Activated CD8-positive, alpha-beta memory T cell treated with anti-CD3 and anti-CD28 coated beads for 36 hours (primary cell): Measurements from ENCODE around the gene BAHCC1. TPM values are rescaled to one million over a fixed set of nuclear protein-coding genes. Genes with fewer than 3 reads are reported as not detected.

Source experiments
- CTCF ChIA-PET: fragments of 350-600 bp; sonication (Branson Sonifier 250); formaldehyde crosslinking; loops from one replicate; lab custom pipeline; 2021; ENCODE audit warnings: antibody characterized with exemption; lab: Charles Lee
- POLR2A ChIA-PET: fragments of 350-600 bp; sonication (Branson Sonifier 250); formaldehyde crosslinking; loops from one replicate; lab custom pipeline; 2021; ENCODE audit warnings: antibody characterized with exemption; lab: Charles Lee
- total RNA-seq, 2 experiments: library from RNA; stranded (reverse); gene quantifications; one replicate each; pipeline ENCODE4 v1.2.3, GENCODE V29; 2021

Gene BAHCC1
- total RNA-seq, 2 experiments from 2014 or later = not detected

DNA sequence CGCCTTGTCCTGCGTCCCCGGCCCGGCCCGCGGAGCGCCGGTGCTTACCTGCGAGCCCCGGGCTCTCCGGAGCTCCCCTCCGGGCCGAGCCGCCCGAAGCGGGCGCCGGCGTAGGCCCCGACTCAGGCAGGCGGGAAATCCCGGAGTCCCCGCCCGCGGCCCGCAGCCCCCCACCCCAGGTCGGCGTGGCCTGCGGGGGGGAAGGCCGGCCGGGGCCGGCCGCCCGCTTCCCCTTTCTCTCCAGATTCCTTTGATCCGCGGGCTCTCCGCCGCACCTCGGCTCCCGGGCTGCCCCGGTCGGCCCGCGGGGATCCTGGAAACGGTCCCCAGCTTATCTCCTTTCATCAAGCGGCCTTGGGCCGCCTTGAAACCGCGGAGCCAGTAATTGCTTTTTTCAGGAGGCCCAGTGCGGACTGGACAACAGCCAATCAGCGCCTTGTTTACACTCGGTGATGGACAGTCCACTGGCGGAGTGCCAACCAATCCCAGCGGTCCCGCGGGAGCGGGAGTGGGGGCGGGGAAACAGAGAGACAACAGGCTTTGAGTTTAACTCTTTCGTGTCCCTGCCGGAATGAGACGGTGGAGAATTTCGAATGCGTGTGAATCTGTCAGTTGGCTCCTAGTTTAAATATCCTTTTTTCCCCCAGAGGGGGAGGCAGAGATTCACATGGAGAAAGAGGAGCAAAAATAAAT, 1.4 kb upstream of the BAHCC1 start:
- CTCF ChIA-PET = no interaction called here

DNA sequence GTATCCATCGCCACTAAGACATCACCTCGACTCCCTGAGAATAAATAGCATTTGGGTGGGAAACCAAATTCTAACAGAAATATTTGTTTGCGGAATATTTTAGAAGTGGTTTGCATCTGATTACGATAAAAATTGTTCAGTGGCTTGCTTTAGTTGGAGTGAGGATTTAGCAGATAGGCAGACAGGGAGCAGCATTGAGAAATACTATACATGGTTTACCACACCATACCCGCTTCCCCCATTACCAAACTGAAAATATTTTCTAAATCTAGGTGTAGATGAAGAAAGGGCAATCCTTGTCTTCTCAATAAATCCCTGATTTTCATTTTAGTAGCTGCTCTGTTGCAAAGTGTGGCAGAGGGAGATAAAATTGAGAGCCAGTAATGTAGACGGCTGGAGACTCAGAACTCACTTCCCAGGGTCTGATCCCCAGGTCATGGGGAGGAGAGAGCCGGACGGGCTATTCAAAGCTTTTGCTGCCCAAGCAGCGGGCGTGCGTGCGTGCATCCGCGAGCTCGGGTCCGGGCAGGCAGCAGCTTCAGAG, 808 bp upstream of the BAHCC1 start:
- POLR2A ChIA-PET = interaction anchor here (0.8 to 1.2 kb wide), 3 partner anchors 90 to 118 kb away, joined by 3 to 7 read pairs (median 3); partner anchors contain the start of gene SLC38A10
- CTCF ChIA-PET = interaction anchor here (0.7 to 1.5 kb wide), 3 partner anchors 53 to 98 kb away, joined by 3 to 5 read pairs (median 4); no protein-coding TSS in a partner anchor

More for the DNA sequence above, 1.4 kb upstream of the BAHCC1 start:
- POLR2A ChIA-PET = interaction anchor here (0.8 kb wide), 1 partner anchor 118 kb away, joined by 3 read pairs; no protein-coding TSS in a partner anchor

DNA sequence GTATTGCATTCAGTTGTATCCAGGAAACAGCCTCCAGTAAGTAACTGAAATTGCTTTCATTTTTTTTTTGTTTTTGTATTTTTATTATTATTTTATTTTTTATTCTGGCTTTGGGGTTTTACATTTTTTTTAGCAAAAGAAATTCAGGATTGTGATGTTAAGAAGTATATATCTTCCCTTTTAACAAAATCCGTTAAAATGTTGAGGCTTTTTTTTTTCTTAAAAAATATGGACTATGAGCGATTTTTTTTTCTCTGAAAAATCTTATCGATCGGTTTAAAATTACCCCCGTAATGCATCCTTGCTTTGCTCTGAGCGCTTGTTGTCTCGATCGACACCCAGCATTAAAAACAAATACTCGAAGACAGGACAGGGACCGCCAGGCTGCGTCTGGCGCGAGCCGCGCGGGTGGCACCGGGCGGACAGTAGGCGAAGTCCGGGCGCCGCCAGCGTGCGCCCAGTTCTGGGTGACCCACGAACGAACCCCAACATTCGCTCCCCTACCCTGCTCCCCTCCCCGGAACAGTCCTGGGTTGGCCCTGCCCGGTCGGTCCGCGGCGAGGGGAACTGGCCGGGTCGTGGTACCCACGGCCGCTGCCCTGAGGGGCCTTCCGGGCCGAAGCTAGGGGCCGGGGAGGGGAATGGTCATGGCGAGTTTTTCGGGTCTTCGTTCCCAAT, 482 bp downstream of the BAHCC1 start:
- ChIA-PET CTCF (interaction anchor here (1.5 kb wide), 1 partner anchor 89 kb away, joined by 5 read pairs; no protein-coding TSS in a partner anchor), POLR2A (interaction anchor here (0.7 to 1.2 kb wide), 3 partner anchors 41 to 100 kb away, joined by 3 to 7 read pairs (median 3); partner anchors contain the start of gene SLC38A10)

DNA sequence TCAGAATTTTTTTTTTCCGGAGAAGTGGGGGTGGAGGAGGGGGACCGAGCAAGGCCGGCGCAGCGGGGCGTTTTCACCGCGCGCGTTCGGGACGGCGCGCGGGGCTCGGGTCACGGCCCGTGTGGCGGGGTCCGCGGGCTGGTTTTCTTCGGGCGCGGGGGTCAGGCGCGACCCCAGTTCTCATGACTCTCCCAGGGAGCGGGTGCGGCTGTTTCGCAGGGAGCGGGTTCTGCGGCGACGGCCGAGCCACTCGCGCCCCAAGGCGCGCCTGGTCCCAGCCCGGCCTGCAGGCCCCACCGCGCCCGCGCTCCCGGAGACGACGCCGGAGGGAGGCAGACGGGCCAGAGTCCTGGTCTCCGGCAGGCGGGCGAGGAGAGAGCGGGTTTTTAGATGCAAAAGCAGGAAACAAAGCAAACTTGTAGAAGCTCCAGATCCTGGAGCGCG, 1.0 kb downstream of the BAHCC1 start:
- ChIA-PET CTCF (no interaction called here), POLR2A (no interaction called here)

DNA sequence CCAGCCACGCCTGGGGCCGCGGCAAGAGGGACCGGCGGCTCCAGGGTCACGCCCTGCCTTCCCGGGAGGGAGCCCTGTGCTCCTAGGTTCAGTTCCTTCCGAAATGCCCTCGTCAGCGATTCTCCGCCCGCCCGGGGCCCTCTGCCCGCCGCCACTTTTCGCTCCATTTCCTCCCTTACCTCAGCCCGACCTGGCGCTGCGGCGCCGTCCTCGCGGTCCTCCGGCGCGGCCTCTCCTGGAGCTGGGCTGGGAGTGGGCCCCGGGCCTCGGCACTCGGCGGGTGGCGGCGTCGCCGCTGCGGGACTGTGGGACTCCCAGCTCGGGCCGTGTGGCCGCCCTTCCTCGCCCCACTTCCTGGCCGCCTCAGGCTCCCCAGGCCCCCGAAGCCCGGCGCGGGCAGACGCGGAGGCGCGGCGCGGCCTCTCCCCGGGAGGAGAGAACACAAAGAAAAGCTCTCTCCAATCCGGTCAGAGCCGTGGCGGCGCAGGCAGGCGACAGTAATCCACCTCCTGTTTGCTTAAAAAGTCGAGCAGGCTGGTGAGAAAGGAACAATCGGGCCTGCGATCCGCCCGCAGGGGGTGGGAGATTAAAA, 1.6 kb downstream of the BAHCC1 start:
- CTCF ChIA-PET = interaction anchor here (0.6 kb wide), 1 partner anchor 82 kb away, joined by 4 read pairs; no protein-coding TSS in a partner anchor

DNA sequence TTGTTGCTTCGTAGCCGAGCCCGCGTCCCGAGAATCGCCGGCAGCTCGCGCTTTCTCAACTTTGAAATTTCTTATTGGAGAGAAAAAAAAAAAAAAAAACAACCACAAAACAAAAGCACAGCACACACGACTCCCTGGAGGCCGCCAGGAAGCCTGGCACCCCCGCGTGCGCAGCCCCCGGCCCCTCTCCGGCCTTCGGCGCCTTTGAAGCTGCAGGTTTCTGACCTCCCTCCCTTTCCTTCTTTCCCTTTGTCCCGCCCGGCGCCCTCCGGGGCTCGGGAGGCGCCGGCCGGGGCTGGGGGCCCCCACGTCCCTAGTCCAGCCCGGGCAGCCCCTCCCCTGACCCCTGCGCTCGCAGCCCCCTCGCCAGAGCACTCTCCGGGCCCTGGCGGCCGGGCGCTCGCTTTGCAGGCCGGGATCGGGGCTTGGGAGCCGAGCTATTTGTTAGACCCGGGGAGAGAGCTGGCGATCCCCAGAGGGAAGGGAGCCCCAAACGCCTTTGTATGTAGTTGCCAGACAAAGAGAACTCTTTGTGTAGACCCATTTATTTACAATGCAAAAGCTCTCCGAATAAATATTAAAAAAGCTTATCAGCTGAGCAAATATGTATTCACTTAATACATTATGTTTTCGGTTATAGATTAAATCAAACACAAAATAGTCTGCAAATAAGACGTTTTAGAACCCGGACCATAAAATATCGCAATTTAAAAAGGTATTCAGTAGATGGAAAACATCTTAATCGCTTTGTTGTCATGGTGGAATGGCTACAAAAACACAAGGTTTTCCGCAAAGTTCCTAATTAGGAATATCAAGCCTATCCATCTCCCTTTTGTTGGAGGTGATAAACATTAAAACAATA, 2.3 kb downstream of the BAHCC1 start:
- ChIA-PET POLR2A (interaction anchor here (0.7 kb wide), 3 partner anchors 24 to 306 kb away, joined by 3 to 4 read pairs (median 3); partner anchors contain the start of gene MRPL12), CTCF (interaction anchor here (0.6 kb wide), 1 partner anchor 82 kb away, joined by 4 read pairs; no protein-coding TSS in a partner anchor)

More for the DNA sequence above, 1.6 kb downstream of the BAHCC1 start:
- POLR2A ChIA-PET = no interaction called here

DNA sequence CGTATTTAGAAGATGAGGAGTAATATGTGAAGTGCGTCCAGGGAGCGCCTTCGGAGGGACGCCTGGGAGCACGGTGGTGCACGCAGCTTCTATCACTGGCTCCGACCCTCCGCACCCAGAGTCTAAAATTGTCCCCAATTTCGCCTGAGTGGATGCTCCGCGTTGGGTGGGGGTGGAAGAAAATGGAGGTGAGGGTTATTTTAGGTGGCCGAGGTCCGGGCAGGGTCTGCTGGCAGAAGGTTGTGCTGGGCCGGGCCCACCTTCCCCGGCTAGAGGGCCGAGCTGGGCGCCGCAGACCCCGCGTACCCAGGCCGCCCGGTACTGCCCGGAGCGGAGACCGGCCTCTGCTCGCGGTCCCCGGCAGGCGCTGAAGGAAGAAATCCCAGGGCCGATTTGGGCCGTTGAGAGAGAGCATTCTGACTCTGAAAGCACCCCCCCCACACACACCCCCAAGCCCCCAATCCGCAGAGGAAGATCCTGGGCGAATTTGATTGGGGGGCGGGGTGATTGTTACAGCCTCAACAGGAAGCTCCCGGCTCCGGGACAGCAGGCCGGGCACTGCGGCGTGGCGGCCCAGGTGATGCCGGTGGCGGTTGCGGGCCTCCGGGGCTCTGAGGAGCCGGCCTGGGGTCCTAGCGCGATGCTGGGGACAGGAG, 3.0 kb downstream of the BAHCC1 start:
- POLR2A ChIA-PET = no interaction called here
- CTCF ChIA-PET = no interaction called here

DNA sequence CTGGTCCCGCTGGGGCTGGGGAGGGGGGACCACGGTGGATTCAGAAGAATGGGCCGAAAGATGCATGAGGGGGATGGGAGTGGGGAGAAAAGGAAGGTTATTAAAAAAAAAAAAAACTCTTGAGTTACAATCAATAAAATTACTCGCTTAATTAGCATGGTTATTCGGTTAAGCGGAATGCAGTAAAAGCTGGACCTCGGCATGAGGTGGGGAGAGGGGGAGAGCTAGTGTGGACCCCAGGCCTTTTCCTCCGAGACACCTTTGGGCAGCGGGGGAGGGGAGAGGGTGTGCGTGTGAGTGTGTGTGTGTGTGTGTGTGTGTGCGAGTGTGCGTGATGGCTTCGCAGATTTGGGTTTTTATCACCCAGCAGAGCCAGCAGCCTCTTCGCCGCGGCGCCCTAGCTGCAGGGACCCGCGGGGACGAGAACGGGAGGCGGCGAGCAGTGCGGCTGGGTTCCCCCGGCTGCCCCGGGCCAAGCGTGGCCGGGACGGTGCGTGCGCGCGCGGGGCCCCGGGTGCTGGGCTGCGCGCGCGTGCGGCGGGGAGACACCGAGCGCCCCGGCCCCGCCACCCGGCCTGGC, 3.7 kb downstream of the BAHCC1 start:
- ChIA-PET POLR2A (no interaction called here), CTCF (no interaction called here)

DNA sequence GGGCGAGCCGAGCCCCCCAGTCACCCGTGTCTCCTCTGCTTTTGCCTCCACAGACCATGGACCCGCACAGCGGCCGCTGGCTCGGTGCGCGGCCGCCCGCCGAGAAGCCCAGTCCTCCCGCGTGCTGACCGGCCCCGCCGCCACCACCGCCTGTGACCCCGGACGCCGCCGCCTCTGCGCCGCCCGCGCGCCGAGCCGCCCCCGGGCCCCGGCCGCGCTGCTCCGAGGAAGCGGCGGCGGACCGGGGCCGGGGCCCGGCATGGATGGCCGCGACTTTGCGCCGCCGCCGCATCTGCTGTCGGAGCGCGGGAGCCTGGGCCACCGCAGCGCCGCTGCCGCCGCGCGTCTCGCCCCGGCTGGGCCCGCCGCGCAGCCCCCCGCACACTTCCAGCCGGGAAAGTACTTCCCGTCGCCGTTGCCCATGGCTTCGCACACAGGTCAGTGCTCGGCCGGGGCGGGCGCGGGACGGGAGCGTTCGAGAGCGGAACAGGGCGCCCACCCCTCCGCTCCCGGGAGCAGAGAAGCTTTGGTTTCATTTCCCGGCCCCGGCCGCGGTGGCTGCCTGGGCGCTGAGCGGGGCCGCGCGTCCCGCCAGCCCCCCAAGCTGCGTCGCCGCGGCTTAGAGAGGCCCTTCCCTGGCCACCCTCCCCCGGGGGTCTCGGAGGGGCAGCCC, 4.4 kb downstream of the BAHCC1 start:
- ChIA-PET POLR2A (interaction anchor here (0.6 kb wide), 1 partner anchor 545 kb away, joined by 3 read pairs; no protein-coding TSS in a partner anchor), CTCF (no interaction called here)

DNA sequence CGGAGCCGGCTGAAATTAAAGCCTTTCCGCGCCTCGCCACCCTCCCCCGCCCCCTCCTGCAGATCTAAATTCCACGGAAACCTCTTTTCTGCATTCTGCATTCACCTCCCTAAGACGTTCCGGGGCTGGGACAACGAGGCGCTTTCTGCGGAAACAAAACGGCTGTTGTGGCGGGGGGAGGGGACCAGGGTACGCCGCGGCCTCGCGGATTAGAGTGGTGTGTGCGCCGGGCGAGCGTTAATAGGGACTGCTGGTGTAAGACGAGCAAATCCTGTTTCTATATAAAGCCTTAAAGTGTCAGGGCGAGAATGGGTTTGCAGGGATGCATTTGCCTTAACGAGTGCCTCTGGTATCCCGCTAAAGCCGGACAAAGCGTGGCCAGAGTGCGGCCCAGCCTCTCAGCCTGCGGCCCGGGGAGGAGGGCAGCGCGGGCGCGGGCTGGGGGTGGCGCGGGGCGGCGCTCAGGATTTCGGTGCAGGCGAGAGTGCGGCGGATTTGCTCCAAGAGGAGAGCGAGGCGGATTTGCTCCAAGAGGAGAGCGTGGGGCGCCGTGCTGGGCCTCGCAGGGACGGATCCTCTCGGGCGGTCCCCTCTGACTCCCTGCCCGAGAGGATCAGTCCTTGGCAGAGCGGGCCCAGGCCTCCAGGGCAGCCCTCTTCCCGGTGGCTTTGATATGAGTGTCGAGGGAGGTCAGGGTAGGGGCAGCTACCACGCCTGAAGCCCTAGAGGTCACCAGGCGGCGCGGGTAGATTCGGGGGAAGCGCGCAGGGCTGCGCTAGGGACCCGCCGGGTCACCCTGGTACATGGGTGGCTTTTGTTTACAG, 5.1 kb downstream of the BAHCC1 start:
- POLR2A ChIA-PET = interaction anchor here (0.6 kb wide), 1 partner anchor 544 kb away, joined by 3 read pairs; no protein-coding TSS in a partner anchor
- CTCF ChIA-PET = interaction anchor here (1.5 kb wide), 1 partner anchor 84 kb away, joined by 5 read pairs; no protein-coding TSS in a partner anchor

DNA sequence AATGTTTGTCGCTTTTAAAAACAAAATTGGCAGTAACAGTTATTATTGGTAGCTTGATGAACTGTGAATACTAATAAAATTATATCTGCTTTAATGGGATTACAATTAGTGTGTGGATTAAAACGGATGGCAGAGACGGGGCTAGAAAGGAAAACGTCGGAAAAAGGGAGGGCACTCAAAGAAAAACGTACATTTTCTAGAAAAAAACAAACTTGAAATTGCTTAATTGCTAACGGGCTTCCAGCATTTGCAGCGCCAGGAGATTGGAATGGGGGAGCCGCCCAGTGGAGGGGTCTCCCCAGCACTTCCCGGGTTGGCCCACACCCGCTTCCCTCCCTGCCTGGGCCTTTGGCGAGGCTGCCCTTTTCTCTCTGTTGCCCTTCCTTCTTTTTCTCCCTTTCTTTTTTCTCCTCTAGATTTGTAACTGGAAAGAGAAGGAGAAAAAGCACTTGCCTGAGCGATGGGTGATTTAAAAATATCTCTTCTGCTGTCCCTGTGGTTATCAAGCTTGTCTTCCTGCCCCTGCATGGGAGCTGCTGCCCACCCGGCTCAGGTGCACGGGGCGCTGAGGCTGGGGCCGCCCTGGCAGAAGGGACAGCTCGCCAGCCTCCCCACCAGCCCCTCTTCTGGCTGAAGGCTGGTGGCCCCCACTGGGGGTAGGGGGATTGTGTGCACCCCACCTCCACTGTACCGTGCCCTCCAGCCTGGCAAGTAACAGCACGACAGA, 5.9 kb downstream of the BAHCC1 start:
- ChIA-PET POLR2A (no interaction called here), CTCF (interaction anchor here (1.3 to 1.5 kb wide), 2 partner anchors 81 to 83 kb away, joined by 3 to 5 read pairs; no protein-coding TSS in a partner anchor)

DNA sequence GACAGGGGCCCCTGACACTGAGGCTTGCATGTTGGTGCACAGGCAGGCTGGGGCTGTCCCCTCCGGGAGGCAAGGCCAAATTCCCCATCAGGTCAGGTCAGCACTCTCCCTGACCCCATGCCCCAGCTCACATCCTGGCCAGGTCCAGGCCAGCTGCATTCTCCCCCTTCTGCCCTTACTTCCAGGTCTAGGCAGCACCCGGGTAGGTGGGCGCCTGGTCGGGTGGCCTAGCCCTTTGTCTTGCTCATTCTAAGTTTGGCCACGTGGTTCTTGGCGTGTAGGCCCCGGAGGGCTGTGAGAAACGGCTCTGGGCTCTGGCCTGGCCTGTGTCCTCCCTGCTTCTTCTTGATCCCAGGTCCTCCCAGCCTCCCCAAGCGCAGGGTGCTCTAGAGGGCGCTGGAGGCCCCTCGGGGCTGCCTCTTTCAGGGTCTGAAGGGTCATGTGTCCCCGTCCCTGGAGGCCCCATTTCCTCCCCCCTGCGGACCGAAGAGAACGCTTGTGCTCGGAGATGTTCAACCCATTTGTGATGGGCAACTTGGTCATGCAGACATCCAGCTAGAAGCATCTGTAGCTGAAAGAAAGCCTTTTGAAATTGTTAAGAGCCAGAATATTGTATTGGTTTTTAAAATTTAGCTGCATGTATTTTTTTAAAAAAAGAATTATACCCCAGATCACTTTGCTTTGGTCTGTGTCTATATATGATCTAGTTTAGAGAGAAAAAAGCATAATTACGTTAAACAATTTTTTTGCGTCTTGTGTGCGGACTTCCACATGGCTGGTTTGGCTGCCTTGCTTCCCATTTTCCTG, 6.7 kb downstream of the BAHCC1 start:
- ChIA-PET CTCF (interaction anchor here (1.3 to 1.5 kb wide), 2 partner anchors 80 to 82 kb away, joined by 3 to 5 read pairs; no protein-coding TSS in a partner anchor), POLR2A (no interaction called here)

DNA sequence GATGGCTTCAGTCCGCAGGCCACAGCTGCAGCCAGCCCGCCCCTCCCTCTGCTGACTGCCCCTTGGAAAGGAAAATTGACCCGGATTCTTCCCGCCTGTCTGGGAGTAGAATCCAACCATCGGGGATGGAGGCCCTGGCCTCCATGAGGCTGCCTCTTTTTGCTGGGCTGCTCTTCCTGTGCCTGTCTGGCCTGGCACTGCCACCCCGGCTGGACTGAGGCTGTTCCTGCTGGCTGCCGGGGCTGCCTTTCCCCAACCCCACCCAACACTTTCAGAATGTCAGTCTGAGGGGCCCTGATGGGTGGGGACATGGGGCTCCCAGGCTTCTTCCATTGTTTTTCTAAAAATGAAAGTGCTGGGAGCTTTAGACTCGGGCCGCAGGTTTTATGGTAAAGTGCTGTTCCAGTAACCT, 7.3 kb downstream of the BAHCC1 start:
- ChIA-PET CTCF (interaction anchor here (1.3 kb wide), 1 partner anchor 79 kb away, joined by 3 read pairs; no protein-coding TSS in a partner anchor), POLR2A (no interaction called here)

DNA sequence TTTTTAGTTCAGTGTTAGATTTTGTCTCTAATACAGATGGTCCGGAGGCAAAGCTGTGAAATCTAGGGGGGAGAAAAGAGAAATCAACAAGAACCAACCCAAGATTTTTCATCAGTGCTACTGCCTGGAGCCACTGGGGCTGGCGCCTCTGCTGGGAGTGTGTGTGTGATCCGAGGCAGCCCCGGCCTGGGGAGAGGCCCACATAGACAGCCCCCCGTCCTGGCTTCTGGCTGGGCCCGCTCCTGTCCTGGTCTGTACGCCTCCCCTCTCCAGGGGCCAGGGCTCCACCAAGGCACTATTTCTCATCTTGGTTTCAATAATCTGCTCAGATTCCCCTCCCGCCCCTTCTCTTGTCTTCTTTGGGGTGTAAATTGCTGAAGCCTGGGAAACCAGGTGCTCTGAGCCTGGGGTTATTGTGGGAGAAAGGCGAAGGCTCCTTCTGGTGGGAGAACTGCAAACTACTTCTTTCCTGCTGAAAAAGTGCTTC, 7.8 kb downstream of the BAHCC1 start:
- ChIA-PET CTCF (no interaction called here), POLR2A (no interaction called here)
